ENCODE data around the gene GFPT1.

GFPT1 gene

DNA sequence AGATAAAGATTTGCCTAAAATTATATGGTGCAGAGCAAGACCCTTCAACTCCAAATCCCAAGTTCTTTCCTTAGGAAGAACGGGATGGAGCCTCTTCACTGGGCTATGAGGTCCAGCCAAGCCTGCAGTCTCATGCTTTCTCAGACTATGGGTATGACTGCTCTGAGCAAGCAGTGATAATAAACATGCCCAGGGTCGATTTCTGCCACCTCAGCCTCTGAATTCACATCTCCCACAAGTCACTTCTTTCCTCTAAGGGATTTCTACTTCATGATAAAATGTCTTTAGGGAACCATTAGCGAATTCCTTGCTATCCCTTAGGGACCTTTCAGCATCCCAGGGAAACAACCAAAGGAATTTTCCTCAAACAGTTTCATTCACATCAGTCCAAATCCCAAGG lies 94.8 kb downstream of the GFPT1 start:
- H3K4me3 ChIP-seq (ENCODE audit: low read depth, low read length), result no peak overlapping the region

- no peak overlapping the region for H3K4me3 ChIP-seq (ENCODE audit: low read depth, low read length)
Measured at GRCh38 chr2:69291721-69292120, 95.3 kb downstream of the GFPT1 start.

- H3K4me3 ChIP-seq (ENCODE audit: low read depth, low read length), result no peak overlapping the region
Measured at GRCh38 chr2:69291004-69291650, 95.9 kb downstream of the GFPT1 start.

DNA sequence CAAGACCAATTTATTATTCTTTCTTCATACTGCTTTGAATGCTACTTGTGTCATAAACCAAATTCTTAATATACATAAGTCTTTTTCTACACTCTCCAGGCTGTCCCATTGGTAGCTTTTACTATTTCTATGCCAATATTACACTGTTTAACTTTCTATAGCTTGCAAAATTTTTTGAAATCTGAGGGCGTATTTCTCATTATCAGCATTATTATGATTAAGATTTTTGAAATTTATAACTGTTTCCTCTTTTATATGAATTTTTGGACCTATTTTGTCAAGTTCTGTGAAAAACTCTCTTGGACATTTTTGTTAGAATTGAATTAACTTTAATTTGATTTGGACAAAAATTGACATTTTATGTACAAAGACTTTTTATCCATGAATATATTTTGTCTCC lies 98.6 kb downstream of the GFPT1 start:
- H3K4me3 ChIP-seq (ENCODE audit: low read depth, low read length), result no peak overlapping the region

DNA sequence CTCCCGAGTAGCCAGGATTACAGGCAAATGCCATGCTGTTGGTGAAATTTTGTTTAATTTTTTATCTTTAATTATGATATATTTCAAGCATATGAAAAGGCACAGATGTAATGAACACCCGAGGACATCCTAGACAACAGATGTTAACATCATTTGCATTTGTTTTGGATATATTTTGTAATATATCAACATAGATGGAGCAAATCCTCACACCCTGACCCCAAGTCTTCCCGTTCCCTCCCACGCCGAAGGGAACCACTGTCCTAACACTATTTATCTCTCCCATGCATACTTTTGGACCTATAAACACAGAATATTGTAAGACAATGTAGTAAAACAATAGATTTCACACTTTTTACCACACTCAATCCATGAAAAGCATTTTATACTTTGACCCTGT lies 99.5 kb downstream of the GFPT1 start:
- no peak overlapping the region for H3K4me3 ChIP-seq (ENCODE audit: low read depth, low read length)

- no peak overlapping the region for H3K4me3 ChIP-seq (ENCODE audit: low read depth, low read length)
Measured at GRCh38 chr2:69285379-69285894, 101.6 kb downstream of the GFPT1 start.

DNA sequence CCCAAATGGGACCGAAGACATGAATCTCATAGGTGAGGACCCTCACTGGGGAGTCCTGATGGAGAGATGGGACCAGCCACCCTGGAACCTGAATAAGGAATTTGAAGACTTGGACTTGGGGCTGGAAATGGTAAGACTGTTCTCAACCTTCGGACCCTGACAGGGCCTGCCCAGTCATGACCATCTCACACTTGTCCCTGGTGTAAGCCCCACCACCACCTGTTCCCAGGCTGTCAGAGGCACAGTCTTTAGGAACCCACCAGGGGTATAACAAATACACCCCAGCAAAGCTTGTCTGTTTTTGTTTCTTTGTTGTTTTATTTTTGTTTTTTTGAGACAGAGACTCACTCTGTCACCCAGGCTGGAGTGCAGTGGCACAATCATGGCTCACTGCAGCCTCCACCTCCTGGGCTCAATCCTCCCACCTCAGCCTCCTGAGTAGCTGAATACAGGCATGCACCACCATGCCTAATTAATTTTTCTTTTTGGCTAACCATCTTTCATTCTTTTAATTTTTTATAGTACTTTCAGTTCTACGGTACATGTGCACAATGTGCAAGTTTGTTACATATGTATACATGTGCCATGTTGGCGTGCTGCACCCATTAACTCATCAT lies 106.1 kb downstream of the GFPT1 start:
- H3K4me3 ChIP-seq (ENCODE audit: low read depth, low read length), result no peak overlapping the region

DNA sequence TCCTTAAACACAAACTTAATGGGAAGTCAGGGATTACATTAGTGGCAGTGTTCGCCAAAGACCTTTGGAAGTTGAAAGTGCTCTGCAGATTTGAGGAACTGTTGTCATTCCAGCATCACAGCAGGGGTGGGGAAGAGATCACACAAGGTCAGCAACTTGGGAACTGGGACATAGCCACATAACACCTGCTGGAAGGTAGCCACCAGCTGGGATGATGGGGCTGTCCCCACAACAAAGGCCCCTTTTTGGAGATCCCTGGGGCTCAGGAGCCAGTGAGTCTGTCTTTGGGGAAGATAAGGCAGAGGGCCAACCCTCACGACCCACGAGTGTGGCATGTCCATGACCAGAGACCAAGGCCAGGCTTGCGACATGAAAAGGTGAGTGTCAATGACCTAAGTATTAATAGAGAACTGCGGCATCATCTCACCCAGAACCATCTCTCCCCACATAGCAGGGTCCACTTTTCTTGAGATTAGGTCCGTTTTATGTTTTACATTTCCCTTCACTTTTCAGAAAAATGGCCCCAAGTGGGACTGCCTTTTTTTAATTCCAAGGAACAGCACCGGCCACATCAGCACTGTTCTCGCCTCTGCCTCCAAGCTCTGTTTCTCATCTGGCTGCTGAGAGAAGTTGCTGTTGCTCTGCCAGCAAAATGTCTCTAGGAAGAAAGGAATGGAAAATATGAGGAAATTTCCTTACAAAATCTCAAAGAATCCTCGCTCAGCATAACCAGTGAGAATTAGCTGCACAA lies 106.9 kb downstream of the GFPT1 start:
- H3K4me3 ChIP-seq (ENCODE audit: low read depth, low read length), result no peak overlapping the region

DNA sequence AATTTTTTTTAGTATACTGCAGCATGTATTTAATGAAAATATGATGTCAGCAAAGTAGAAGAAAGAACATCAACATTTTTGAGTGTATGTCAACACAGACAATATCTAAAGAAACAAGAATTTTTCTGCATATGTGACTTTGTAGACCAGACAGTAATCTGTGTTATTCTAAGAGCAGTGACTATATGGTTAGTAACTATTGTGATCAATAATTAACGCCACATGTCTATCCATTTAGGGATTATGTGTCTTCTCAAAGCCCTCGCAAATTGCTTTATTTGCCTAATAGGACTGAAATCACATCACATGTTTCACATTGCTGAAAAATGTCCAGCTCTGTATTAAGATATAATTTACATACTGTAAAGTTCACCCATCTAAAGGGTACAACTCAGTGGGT lies 107.8 kb downstream of the GFPT1 start:
- H3K4me3 ChIP-seq (ENCODE audit: low read depth, low read length), result no peak overlapping the region

DNA sequence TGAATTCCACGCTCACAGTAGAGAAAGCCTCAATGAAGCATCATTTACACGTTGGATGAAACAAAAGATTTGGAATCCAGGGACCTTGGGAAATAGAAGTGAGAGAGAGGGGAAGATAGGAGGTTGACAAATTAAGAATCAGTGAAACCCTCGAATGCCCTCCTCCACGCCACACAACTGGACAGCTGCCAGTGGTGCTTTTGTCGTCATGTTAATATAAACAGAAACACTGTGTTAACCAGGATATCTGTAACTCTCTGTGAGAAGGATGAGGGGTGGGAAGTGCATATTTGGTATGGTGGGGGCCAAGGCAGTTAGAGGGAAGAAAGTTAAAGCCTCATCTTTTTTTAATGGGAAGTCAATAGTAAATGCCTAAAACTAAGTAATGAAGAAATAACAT lies 108.7 kb downstream of the GFPT1 start:
- no peak overlapping the region for H3K4me3 ChIP-seq (ENCODE audit: low read depth, low read length)

GRCh38 chr2:69275490-69275889 lies 111.5 kb downstream of the GFPT1 start:
- no peak overlapping the region for H3K4me3 ChIP-seq (ENCODE audit: low read depth, low read length)

- no peak overlapping the region for H3K4me3 ChIP-seq (ENCODE audit: low read depth, low read length)
Measured at GRCh38 chr2:69272803-69273471, 114.1 kb downstream of the GFPT1 start.

- no peak overlapping the region for H3K4me3 ChIP-seq (ENCODE audit: low read depth, low read length)
Measured at GRCh38 chr2:69271831-69272257, 115.2 kb downstream of the GFPT1 start.
